DLD1 (cell line): Measurements from ENCODE around the gene HDAC4.

Experiments used
- in situ Hi-C: cut with HindIII; loops from 2 replicates; pipeline ENCODE4 v1.10.0; 2017; ENCODE audit warnings: low sequenced_read_pairs

The HDAC4 gene

GRCh38 chr2:239194731-239195317 lies 206.0 kb downstream of the HDAC4 start:
- in situ Hi-C loops = no loop called here

DNA sequence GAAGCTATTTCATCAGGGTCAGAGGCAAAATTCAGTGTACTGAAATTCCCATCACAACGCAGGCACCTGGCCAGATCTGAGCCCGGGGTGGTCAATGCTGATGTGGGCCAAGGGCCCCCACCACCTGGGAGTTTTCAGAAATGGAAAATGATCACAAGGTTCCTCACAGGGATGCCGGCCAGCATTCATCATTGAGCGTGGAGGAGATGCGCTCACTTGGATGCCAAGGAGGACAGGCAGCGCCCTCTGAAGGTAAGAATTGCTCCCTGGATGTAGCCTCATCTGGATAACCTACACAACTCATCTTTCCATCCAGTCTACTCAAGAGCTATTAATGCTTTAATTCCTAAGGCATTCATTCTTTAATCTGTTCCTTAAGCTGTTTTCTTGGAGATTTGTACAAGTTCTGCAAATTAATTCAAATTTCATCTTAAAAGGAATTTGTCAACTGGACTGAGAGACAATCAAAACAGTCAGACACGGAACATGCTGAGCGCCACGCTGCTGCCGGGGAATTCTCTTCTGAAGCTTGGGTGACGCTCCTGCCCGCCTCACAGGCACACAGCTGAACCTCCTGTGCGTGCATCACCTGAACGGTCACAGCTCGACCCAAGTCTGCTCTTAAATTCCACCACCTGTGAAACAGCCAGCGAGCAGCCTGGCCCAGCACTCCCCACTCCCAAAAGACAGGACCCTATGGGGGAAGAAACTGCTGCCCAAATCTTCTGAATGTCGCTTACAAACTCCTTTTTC lies 206.7 kb downstream of the HDAC4 start:
- in situ Hi-C loops = no loop called here

DNA sequence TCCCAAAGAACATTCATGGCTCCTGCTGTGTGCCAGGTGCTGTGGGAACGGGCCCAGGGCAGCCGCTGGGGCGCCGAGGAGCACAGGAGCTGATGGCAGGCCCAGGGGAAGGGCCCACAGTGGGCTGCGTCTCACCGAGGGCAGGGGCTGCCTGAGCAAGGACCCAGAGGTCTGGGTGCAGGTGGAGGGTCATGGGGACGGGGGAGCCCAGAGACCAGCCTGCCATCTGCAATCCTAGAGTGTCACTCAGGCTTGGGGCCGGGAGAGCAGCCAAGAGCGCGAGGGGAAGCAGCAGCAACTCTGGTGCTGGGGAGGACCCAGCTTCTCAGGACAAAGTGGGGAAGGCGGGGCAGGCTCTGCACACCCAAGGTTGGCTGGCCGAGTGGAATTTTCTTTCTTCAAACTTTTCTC lies 207.4 kb downstream of the HDAC4 start:
- in situ Hi-C loops = no loop called here

- in situ Hi-C loops = no loop called here
Measured at GRCh38 chr2:239192975-239193374, 207.8 kb downstream of the HDAC4 start.

DNA sequence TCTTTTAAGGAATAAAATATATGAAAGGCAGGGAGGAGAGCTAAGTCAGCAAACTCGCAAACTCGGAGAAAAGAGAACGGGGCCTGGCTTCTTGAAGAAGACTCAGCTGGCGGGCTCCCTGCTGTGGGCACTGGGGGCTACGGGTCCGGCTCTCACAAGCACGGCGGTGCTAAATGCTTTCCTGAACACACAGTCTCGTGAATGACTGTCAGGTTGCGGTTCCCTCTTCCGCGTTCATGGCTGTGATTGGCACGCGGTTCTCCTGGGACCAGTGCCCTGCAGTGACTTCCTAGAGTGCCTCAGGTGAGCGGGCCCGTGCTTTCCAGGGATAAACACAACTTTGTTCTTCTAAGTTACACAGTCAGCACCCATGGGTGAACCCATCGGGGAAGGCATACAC lies 208.4 kb downstream of the HDAC4 start:
- in situ Hi-C loops = no loop called here

GRCh38 chr2:239190921-239191885 lies 209.6 kb downstream of the HDAC4 start:
- in situ Hi-C loops = no loop called here

GRCh38 chr2:239190361-239190760 lies 210.5 kb downstream of the HDAC4 start:
- in situ Hi-C loops = no loop called here

DNA sequence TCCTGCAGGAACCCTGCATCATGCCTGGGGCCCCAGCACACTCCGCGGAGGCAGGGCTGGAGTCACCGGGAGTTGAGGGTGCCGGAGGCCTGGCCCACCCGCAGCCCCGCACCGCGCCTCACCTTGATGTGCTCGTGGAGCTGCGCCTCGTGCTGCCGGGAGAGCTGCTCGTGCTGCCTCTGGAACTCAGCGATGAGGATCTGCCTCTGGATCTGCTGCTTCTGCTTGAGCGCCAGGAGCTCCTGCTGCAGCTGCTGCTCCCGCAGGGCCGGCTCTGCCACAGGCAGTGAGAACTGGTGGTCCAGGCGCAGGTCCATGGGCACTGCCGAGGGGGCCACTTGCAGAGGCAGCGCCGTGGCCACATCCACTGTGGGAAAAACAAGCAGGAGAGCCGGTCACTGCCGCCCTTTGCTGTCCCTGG lies 211.1 kb downstream of the HDAC4 start:
- in situ Hi-C loops = no loop called here

DNA sequence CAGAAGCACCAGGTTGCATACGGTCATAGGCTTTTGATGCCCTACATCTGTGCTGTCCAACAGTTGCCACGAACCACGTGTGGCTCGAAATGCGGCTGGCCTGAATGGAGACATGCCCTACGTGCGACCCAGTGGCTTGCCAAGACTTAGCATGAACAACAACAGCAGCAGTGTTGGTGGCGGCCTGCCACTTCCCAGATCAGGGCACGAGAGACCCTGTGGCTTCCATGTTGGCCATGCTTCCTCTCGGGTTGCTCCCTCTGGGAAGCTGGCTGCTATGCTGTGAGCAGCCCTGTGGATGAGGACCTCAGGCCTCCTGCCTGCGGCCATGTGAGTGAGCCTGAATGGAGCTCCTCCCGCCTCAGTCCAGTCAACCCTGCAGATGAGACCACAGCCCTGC lies 212.3 kb downstream of the HDAC4 start:
- in situ Hi-C loops = no loop called here

GRCh38 chr2:239187464-239188253 lies 213.2 kb downstream of the HDAC4 start:
- in situ Hi-C loops = no loop called here

DNA sequence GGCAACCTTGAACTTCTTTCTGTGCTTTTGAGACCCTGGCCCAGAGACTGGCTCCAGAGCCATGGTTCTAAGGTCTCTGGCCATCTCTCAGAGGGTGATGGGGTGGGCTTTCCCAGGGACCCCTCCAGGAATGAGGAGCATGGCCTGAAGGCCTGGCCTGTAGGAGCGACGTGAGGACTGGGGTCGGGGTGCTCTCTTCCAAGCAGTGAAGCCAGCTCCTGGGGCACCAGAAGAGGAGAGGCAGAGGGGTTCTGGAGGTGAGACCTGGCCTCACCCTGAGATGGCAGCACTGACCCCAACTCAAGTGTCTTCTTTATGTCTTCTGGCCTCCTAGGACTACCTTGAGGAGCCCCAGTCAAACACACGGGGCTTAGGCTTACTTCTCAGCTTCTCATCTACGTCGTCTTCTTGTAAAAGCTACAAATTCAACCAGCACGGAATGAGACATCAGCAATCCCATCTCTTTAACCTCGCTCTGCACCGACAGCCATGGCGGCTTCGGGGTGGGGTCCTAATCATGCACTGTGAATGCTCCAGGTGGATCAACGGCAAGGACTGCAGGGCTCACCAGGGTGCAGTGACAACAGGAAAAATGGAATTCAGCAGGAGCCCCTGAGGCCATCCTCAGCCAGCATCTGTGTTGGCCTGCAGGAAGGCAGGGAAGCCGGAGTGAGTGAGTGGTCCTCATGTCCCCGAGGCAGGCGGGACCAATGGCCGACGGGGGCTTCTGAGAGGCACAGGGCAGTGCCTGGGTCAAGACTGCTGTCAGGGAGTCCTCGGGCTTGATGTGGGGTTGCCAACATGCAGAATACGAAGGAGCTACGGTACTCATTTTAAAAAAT lies 214.1 kb downstream of the HDAC4 start:
- in situ Hi-C loops = no loop called here

GRCh38 chr2:239184968-239185903 lies 215.6 kb downstream of the HDAC4 start:
- in situ Hi-C loops = no loop called here

DNA sequence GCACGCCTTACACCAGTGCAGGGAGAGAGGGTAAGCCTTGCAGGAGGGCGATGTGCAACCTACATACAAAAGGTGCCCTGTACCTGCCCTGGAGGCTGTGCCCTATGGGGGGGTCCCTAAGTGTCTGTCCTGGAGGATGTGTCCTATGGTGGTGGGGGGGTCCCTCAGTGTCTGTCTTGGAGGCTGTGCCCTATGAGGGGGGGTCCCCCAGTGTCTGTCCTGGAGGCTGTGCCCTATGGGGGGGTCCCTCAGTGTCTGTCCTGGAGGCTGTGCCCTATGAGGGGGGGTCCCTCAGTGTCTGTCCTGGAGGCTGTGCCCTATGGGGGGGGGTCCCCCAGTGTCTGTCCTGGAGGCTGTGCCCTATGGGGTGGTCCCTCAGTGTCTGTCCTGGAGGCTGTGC lies 216.6 kb downstream of the HDAC4 start:
- in situ Hi-C loops = no loop called here

DNA sequence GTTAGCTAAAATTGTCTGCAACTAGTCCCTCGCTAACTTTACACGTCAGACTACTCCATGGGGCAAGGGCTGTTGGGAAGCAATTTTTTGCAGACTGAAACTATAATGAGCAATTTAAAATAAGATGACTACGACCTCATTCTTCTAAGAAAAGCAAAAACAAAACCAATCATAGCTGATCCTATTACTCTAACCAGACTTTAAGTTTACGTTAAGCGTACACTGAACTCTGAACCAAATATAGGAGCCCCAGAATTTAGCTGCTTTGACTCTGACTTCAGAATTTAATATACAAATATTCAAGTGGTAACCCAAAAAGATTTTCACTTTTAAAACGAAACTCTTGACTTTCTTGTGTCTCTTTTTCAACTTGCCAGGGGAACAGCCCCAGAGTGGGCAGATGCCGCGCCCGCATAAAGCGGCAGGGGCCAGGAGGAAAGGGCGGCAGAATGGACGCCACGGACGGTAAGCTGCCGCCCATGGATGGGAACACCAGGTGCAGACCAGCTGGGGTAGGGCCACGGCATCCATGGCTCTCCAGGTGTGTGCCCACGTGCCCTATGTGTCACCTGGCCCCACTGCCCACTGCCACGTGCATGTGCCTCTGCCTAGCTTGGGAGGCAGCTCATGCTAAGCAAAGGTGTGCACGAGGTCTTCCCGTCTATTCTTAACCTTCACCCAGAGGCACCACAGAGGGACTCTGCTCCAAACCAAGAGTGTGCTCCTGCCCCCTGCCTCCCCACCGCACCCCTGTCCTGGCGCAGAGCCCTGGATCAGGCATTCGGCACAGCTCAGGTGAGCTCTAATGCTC lies 217.6 kb downstream of the HDAC4 start:
- in situ Hi-C loops = no loop called here

DNA sequence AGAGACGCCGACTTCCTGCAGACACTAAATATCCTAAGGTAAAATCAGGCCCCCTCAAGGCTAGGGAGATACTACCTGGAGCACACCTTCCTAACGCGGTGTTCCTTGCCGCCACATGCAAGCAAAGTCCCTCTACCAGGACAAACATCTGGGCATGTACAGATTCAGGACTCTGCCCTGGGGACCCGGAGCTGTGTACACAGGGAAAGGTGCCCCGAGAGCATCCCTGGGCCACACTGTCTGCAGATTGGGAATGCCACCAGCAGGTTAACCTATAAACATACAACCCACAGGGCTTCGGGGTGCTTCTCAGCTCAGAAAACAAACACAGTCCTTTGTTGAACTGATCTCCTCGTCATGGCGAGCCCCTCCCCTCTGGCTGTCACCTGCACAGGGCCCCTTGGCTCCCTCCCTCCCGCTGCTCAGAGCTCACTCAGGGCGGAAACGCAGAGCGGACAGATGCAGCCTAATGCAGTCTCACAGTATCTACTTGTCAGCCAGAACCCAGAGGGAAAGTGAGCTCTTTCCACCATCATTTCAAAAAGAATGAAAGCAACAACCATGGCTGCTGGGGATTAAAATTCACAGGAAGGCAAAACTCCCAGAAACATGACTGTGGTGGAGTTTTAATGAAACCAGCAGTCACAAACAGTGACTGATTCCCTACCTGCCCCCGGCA lies 218.8 kb downstream of the HDAC4 start:
- in situ Hi-C loops = no loop called here

- in situ Hi-C loops = no loop called here
Measured at GRCh38 chr2:239181074-239181902, 219.5 kb downstream of the HDAC4 start.
